A673 (cell line): ENCODE measurements around the gene GAREM1. TPM values are rescaled to one million over a fixed set of nuclear protein-coding genes. Genes with fewer than 3 reads are reported as not detected.

Experiments used
- BruUV-seq: library from RNA; stranded (reverse); fragments of 400-500 nt; replicated peaks from 2 replicates; lab custom pipeline; 2021; lab: Mats Ljungman, UMichigan
- CTCF ChIA-PET: fragments of 300-600 bp; sonication (Branson Sonifier 250); formaldehyde crosslinking; loops from one replicate; lab custom pipeline; 2022; ENCODE audit warnings: antibody characterized with exemption; lab: Charles Lee
- POLR2A ChIA-PET: fragments of 300-600 bp; sonication (Branson Sonifier 250); formaldehyde crosslinking; loops from one replicate; lab custom pipeline; 2022; ENCODE audit warnings: antibody characterized with exemption; ENCODE audit not compliant: low non-redundant PET; lab: Charles Lee
- DNase-seq: peaks from one replicate; pipeline ENCODE4 v3.0.0-alpha.2; 2015; ENCODE audit warnings: low spot score
- H3K27ac ChIP-seq: fragments of 200-600 bp; sonication (generic); 2 replicates; pipeline ENCODE4 v1.5.1; 2016; ENCODE audit warnings: mixed run types, low read depth, mild to moderate bottlenecking, mixed read lengths, antibody characterized with exemption, low read length; ENCODE audit not compliant: poor library complexity, severe bottlenecking
- H3K27me3 ChIP-seq: fragments of 200-600 bp; sonication (generic); replicated peaks from 2 replicates; pipeline ENCODE4 v1.6.1; 2017; ENCODE audit warnings: mixed run types, low read depth, mild to moderate bottlenecking, mixed read lengths, antibody characterized with exemption, low read length; ENCODE audit not compliant: insufficient read depth, poor library complexity
- H3K36me3 ChIP-seq: fragments of 200-600 bp; sonication (generic); 2 replicates; pipeline ENCODE4 v1.6.1; 2016; ENCODE audit warnings: mixed run types, mild to moderate bottlenecking, mixed read lengths, antibody characterized with exemption, low read length; ENCODE audit not compliant: insufficient read depth, poor library complexity, severe bottlenecking
- H3K4me1 ChIP-seq: fragments of 200-600 bp; sonication (generic); 2 replicates; pipeline ENCODE4 v1.6.1; 2017; ENCODE audit warnings: mixed run types, mild to moderate bottlenecking, mixed read lengths, antibody characterized with exemption, low read length; ENCODE audit not compliant: insufficient read depth, poor library complexity, severe bottlenecking
- H3K4me3 ChIP-seq: fragments of 200-600 bp; sonication (generic); 2 replicates; pipeline ENCODE4 v1.5.1; 2016; ENCODE audit warnings: low read depth, mixed run types, mild to moderate bottlenecking, mixed read lengths, low read length; ENCODE audit not compliant: poor library complexity, severe bottlenecking
- H3K9me3 ChIP-seq: fragments of 200-600 bp; sonication (generic); 2 replicates; pipeline ENCODE4 v1.6.1; 2016; ENCODE audit warnings: mixed run types, low read depth, mild to moderate bottlenecking, mixed read lengths, antibody characterized with exemption, low read length; ENCODE audit not compliant: poor library complexity, severe bottlenecking
- EZH2 ChIP-seq: fragments of 200-600 bp; sonication (generic); IDR thresholded peaks from 2 replicates; pipeline ENCODE4 v1.6.1; 2017; ENCODE audit warnings: borderline replicate concordance, low read depth, mild to moderate bottlenecking, mixed read lengths, antibody characterized with exemption, low read length; ENCODE audit not compliant: poor library complexity, severe bottlenecking
- intact Hi-C: fragments of 100-400 bp; cut with micrococcal nuclease; formaldehyde crosslinking; loops from one replicate; pipeline ENCODE4 v1.10.0; 2022; ENCODE audit not compliant: unreplicated experiment
- total RNA-seq: library from RNA; stranded (reverse); gene quantifications from 2 replicates; pipeline ENCODE4 v1.2.3, GENCODE V29; 2021
- TF ChIP-seq, protein P1 (sequence below): fragments of 300-800, 200-600 bp; sonication (generic); conservative IDR thresholded peaks from 2 replicates; pipeline ENCODE4 v1.5.1; 2017; ENCODE audit warnings: low read depth, mild to moderate bottlenecking, antibody characterized with exemption, low read length, moderate library complexity, mixed read lengths

GAREM1 gene
- total RNA-seq, 1 experiment from 2014 or later: 8.4 TPM

DNA sequence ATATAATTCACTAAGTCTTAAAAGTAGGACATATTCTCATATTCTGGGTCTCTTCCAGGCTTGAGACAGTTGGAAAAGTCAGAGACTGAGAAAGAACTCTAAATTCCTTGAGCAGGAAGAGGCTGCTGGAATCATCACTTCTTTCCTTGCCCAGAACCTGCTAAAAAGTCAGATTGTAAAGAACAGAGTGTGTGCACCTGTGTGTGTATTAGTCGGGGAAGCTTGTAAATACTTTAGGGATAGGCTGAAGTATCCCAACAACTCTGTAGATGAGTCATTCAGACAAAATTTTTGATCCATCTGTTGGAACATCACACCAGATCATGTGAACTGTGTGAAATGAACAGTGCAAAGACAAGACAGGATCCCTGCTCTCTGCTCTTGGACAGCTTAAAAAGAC lies 16.1 kb downstream of the GAREM1 start:
- CTCF ChIA-PET: no interaction called here
- BruUV-seq: no TSS peak
- no peak for TF ChIP-seq EZH2
- TF ChIP-seq, protein P1, sequence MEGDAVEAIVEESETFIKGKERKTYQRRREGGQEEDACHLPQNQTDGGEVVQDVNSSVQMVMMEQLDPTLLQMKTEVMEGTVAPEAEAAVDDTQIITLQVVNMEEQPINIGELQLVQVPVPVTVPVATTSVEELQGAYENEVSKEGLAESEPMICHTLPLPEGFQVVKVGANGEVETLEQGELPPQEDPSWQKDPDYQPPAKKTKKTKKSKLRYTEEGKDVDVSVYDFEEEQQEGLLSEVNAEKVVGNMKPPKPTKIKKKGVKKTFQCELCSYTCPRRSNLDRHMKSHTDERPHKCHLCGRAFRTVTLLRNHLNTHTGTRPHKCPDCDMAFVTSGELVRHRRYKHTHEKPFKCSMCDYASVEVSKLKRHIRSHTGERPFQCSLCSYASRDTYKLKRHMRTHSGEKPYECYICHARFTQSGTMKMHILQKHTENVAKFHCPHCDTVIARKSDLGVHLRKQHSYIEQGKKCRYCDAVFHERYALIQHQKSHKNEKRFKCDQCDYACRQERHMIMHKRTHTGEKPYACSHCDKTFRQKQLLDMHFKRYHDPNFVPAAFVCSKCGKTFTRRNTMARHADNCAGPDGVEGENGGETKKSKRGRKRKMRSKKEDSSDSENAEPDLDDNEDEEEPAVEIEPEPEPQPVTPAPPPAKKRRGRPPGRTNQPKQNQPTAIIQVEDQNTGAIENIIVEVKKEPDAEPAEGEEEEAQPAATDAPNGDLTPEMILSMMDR: no peak
- H3K27me3 ChIP-seq: no peaks in the 10 kb centered on the region
- no peak overlapping the region for H3K27ac ChIP-seq
- no peaks in the 10 kb centered on the region for H3K9me3 ChIP-seq
- DNase-seq: no peak
- intact Hi-C loops: no loop called here
- H3K4me3 ChIP-seq: no peak overlapping the region
- peaks cover 7% of the 10 kb centered on the region for H3K4me1 ChIP-seq
- no peaks in the 10 kb centered on the region for H3K36me3 ChIP-seq
- POLR2A ChIA-PET: no interaction called here

- H3K4me3 ChIP-seq: no peak overlapping the region
- no peaks in the 10 kb centered on the region for H3K9me3 ChIP-seq
- intact Hi-C loops: no loop called here
- no TSS peak for BruUV-seq
- H3K27me3 ChIP-seq: no peaks in the 10 kb centered on the region
- H3K27ac ChIP-seq: no peak overlapping the region
- ChIA-PET CTCF (no interaction called here), POLR2A (no interaction called here)
- no peaks in the 10 kb centered on the region for H3K36me3 ChIP-seq
- H3K4me1 ChIP-seq: peaks cover 17% of the 10 kb centered on the region
- no peak for DNase-seq
- TF ChIP-seq, protein P1: no peak
- no peak for TF ChIP-seq EZH2
These were observed 19.8 kb downstream of the GAREM1 start for GRCh38 chr18:32450874-32451273.

- no TSS peak for BruUV-seq
- intact Hi-C loops: no loop called here
- TF ChIP-seq, protein P1: no peak
- no peak for TF ChIP-seq EZH2
- Histone ChIP-seq H3K27ac (no peak overlapping the region), H3K9me3 (no peaks in the 10 kb centered on the region), H3K27me3 (no peaks in the 10 kb centered on the region), H3K36me3 (no peaks in the 10 kb centered on the region), H3K4me3 (no peak overlapping the region), H3K4me1 (peaks cover 11% of the 10 kb centered on the region)
- POLR2A ChIA-PET: no interaction called here
- CTCF ChIA-PET: interaction anchor here (0.6 kb wide), 1 partner anchor 291 kb away, joined by 4 read pairs; no protein-coding TSS in a partner anchor
- DNase-seq: peak; percentile 7
These were observed 20.5 kb downstream of the GAREM1 start for GRCh38 chr18:32450026-32450691.
